PC-3 (cell line): ENCODE results near the gene MARK3. TPM values are rescaled to one million over a fixed set of nuclear protein-coding genes. Genes with fewer than 3 reads are reported as not detected.

Experiments used
- ATAC-seq: fragments of 200-7000 bp; cut with Tn5 transposase; 2 replicates; pipeline ENCODE4 v1.9.1; 2020; ENCODE audit warnings: mild to moderate bottlenecking, moderate library complexity
- BruUV-seq: library from RNA; stranded (reverse); fragments of 400-500 nt; replicated peaks from 2 replicates; lab custom pipeline; 2021; lab: Mats Ljungman, UMichigan
- CTCF ChIA-PET: fragments of 300-600 bp; sonication (Branson Sonifier 250); formaldehyde crosslinking; loops from one replicate; lab custom pipeline; 2022; ENCODE audit warnings: antibody characterized with exemption; lab: Charles Lee
- POLR2A ChIA-PET: fragments of 300-600 bp; sonication (Branson Sonifier 250); formaldehyde crosslinking; loops from one replicate; lab custom pipeline; 2022; ENCODE audit warnings: antibody characterized with exemption; ENCODE audit not compliant: unreplicated experiment; lab: Charles Lee
- DNase-seq: peaks from one replicate; pipeline ENCODE4 v3.0.0-alpha.2; 2015
- H2AFZ ChIP-seq: fragments of 300-600 bp; sonication (generic); 2 replicates; pipeline ENCODE4 v1.6.0; 2016; ENCODE audit warnings: antibody characterized with exemption, low read length
- H3F3A ChIP-seq: fragments of 300-600 bp; sonication (generic); one replicate; pipeline ENCODE4 v1.6.0; 2017; ENCODE audit warnings: antibody characterized with exemption, low read length, control low read depth, mild to moderate bottlenecking; ENCODE audit not compliant: unreplicated experiment
- H3K27ac ChIP-seq: fragments of 300-600 bp; sonication (generic); 2 replicates; pipeline ENCODE4 v1.5.1; 2016; ENCODE audit warnings: mild to moderate bottlenecking, low read length
- H3K27me3 ChIP-seq: fragments of 300-600 bp; sonication (generic); 2 replicates; pipeline ENCODE4 v1.6.1; 2016; ENCODE audit warnings: low read length, mixed read lengths
- H3K36me3 ChIP-seq: fragments of 300-600 bp; sonication (generic); 2 replicates; pipeline ENCODE4 v1.6.1; 2016; ENCODE audit warnings: low read depth, mixed run types, low read length, mixed read lengths
- H3K4me1 ChIP-seq: fragments of 300-600 bp; sonication (generic); 2 replicates; pipeline ENCODE4 v1.5.1; 2016; ENCODE audit warnings: low read length; ENCODE audit not compliant: insufficient read depth
- H3K4me2 ChIP-seq: fragments of 300-600 bp; sonication (generic); 2 replicates; pipeline ENCODE4 v1.6.0; 2016; ENCODE audit warnings: low read length
- H3K4me3 ChIP-seq: fragments of 300-600 bp; sonication (generic); 2 replicates; pipeline ENCODE4 v1.5.1; 2016; ENCODE audit warnings: mild to moderate bottlenecking, low read length, mixed read lengths
- H3K79me2 ChIP-seq: fragments of 300-600 bp; sonication (generic); 2 replicates; pipeline ENCODE4 v1.6.1; 2017; ENCODE audit warnings: low read length, mixed read lengths
- H3K9ac ChIP-seq: fragments of 300-600 bp; sonication (generic); 2 replicates; pipeline ENCODE4 v1.6.0; 2016; ENCODE audit warnings: mild to moderate bottlenecking, low read length
- H3K9me2 ChIP-seq: fragments of 300-600 bp; sonication (generic); replicated peaks from 2 replicates; pipeline ENCODE4 v1.6.1; 2016; ENCODE audit warnings: mixed run types, low read length, mixed read lengths
- H3K9me3 ChIP-seq: fragments of 300-600 bp; sonication (generic); 2 replicates; pipeline ENCODE4 v1.6.1; 2016; ENCODE audit warnings: low read length, mixed read lengths
- H4K20me1 ChIP-seq: fragments of 300-600 bp; sonication (generic); 2 replicates; pipeline ENCODE4 v1.6.1; 2016; ENCODE audit warnings: low read length, mixed read lengths
- CTCF ChIP-seq: fragments of 300-600 bp; sonication (generic); conservative IDR thresholded peaks from 2 replicates; pipeline ENCODE4 v1.5.1; 2017; ENCODE audit warnings: antibody characterized with exemption, low read depth, mild to moderate bottlenecking, low read length
- EZH2 ChIP-seq: fragments of 300-600 bp; sonication (generic); IDR thresholded peaks from one replicate; pipeline ENCODE4 v1.6.1; 2017; ENCODE audit warnings: antibody characterized with exemption, mild to moderate bottlenecking, low read length; ENCODE audit not compliant: unreplicated experiment
- EZH2phosphoT487 ChIP-seq: fragments of 300-600 bp; sonication (generic); IDR thresholded peaks from 2 replicates; pipeline ENCODE4 v1.6.1; 2018; ENCODE audit warnings: mild to moderate bottlenecking, antibody characterized with exemption, low read length, borderline replicate concordance
- intact Hi-C: fragments of 100-400 bp; cut with micrococcal nuclease; formaldehyde crosslinking; loops from 2 replicates; pipeline ENCODE4 v1.9.0; 2023
- total RNA-seq: library from RNA; depleted of rRNA; stranded (reverse); fragments of >200 nt; gene quantifications from 2 replicates; pipeline ENCODE4 v1.2.3, GENCODE V29; 2014

MARK3 gene
- total RNA-seq, 1 experiment from 2014 or later, result 69.9 TPM

DNA sequence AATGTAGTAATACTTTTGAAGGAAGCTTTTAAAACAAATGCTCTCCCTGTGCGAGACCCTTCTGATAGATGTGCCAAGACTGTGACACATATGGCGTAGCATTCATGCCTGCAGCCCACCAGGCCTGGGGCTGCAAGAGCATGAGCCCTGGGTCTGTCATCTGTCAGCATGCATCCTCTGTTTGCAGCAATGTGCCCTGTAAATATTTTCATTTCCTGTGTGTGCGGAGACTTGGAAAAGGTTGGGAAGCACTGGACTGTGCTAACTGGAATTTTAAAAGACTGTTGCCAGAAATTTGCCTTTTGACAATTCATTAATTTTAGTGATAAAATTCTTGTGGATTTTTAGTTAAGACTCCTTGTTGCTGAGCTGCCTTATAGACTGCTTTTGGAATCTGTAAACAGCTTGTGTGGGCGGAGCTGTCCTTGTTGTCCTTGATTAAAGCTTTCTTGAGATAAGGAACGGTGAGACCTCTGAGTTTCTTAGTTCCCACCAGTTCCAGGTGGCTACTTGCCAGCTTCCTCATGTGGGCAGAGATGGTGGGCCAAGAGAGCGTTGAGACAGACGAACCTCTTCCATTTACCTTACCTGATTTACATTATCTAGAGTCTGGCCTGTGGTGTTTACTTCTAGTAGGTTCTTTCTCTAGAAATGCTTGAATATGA is 23.4 kb downstream of the MARK3 start:
- no TSS peak for BruUV-seq
- no peaks in the 10 kb centered on the region for H3K4me1 ChIP-seq
- ATAC-seq (no peak), DNase-seq (no peak)
- H4K20me1 ChIP-seq, result peaks cover 18% of the 10 kb centered on the region; the same call in 1 of the 2 replicates
- POLR2A ChIA-PET, result no interaction called here
- no peak overlapping the region for H2AFZ ChIP-seq
- TF ChIP-seq CTCF (no peak), EZH2 (no peak), EZH2phosphoT487 (no peak)
- H3K4me3 ChIP-seq, result no peak overlapping the region
- H3K27me3 ChIP-seq, result no peaks in the 10 kb centered on the region
- intact Hi-C loops, result no loop called here
- no peaks in the 10 kb centered on the region for H3K9me3 ChIP-seq
- no peak overlapping the region for H3K9ac ChIP-seq
- CTCF ChIA-PET, result no interaction called here
- H3K36me3 ChIP-seq, result peaks cover 8% of the 10 kb centered on the region; the same call in 1 of the 2 replicates
- no peak overlapping the region for H3K4me2 ChIP-seq
- no peaks in the 10 kb centered on the region for H3F3A ChIP-seq
- H3K27ac ChIP-seq, result no peak overlapping the region
- peaks cover 84% of the 10 kb centered on the region for H3K79me2 ChIP-seq
- no peaks in the 10 kb centered on the region for H3K9me2 ChIP-seq

DNA sequence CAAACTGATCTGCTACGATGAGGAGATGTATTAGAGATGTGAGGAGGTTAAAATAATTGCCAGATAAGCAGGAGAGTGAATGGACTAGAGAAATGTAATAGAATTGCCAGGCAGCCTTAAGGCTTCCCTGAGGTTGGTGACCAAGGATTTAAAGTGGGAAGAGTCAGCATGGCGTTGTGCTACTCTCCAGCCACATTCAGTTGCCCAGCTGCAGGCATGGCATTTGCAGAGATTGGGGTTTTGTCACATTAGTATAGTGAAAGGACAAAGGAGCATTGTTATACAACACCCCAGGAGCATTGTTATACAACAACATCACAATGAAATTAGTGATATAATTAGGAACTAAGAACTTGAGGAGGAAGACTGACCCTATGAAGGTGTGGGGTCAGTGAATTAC is 31.7 kb downstream of the MARK3 start:
- POLR2A ChIA-PET, result no interaction called here
- no TSS peak for BruUV-seq
- H3K4me2 ChIP-seq, result no peak overlapping the region

More for the DNA sequence above, 31.7 kb downstream of the MARK3 start:
- Histone ChIP-seq H3K9me2 (no peaks in the 10 kb centered on the region), H3K4me1 (peaks cover 14% of the 10 kb centered on the region), H3K27me3 (no peaks in the 10 kb centered on the region), H3K79me2 (peaks cover 74% of the 10 kb centered on the region), H4K20me1 (peaks cover 11% of the 10 kb centered on the region; the same call in 1 of the 2 replicates), H3K27ac (no peak overlapping the region), H2AFZ (no peak overlapping the region), H3K36me3 (no peaks in the 10 kb centered on the region; the same call in 1 of the 2 replicates), H3F3A (no peaks in the 10 kb centered on the region), H3K9me3 (no peaks in the 10 kb centered on the region), H3K9ac (no peak overlapping the region), H3K4me3 (no peak overlapping the region)
- CTCF ChIA-PET, result no interaction called here
- TF ChIP-seq EZH2 (no peak), EZH2phosphoT487 (no peak), CTCF (no peak)
- intact Hi-C loops, result no loop called here
- ATAC-seq, result no peak
- no peak for DNase-seq
